IPS-18c (cell line): ENCODE data around the gene WNT7A.

Experiments
- H3K4me3 ChIP-seq: 2 replicates; pipeline ENCODE4 v1.7.0; 2013; ENCODE audit warnings: low read depth, mild to moderate bottlenecking, low read length, moderate library complexity; ENCODE audit not compliant: insufficient read depth
- H3K9me3 ChIP-seq: one replicate; pipeline ENCODE4 v1.6.1; 2013; ENCODE audit warnings: mild to moderate bottlenecking, low read length, moderate library complexity; ENCODE audit not compliant: control insufficient read depth, insufficient read depth

Gene WNT7A

DNA sequence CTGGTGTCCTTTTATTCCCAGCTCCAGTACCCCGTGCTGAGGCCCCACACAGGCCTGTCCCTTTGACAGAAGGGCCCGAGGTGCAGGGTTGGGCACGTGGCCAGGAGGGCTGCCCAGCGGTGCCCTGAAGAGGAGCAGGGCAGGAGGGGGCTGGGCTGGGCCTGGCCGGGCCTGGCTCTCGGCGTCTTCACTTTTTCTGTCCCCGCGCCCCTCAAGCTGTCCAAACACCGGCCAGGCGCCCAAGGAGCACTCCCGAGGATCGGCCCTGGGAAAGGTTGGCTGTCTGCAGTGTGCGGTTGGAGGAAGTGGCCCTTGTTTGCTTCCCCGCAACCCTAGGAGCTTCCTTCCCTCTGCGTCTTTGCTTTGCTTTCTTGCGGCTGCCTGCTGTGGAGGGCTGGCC lies 84.1 kb downstream of the WNT7A start:
- H3K9me3 ChIP-seq: no peaks in the 10 kb centered on the region

DNA sequence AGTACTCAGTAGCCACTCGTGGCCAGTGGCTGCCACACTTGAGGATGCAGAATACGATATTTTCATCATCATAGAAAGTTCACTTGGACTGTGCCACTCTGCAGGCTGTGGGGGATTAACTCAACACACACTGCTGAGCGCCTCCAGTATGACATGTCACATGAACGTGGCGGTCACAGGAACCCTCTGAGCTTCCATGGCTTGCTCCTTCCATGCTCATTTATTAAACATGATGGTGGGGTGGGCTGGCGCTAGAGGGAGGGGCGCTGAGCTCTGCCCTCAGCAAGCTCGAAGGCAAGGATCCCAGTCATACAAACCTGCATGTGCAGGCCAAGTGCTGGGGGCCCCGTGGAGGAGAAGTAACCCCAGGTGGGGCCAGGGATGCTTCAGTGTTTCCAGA lies 85.5 kb downstream of the WNT7A start:
- no peaks in the 10 kb centered on the region for H3K9me3 ChIP-seq
- no peak overlapping the region for H3K4me3 ChIP-seq

More for the DNA sequence above, 84.1 kb downstream of the WNT7A start:
- no peak overlapping the region for H3K4me3 ChIP-seq

DNA sequence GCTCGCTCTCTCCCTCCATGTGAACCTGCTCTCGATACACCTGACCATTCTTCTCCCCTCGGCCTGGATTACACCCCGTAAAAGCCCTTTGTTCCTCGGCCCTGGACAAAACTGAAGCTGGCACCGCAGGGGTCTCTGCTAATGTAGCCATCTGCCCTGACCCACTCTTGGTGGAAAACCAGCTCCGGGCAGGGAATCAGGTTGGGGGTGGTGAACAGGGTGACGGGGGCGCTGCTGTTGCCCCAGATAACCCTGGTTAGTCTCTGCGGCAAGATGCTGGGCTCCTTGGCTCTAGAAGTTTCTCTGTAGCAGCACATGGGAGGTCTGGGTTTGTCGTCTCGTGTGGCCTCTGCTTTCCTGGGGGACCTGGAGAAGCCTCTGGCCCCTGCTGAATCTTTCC lies 86.4 kb downstream of the WNT7A start:
- no peaks in the 10 kb centered on the region for H3K9me3 ChIP-seq

DNA sequence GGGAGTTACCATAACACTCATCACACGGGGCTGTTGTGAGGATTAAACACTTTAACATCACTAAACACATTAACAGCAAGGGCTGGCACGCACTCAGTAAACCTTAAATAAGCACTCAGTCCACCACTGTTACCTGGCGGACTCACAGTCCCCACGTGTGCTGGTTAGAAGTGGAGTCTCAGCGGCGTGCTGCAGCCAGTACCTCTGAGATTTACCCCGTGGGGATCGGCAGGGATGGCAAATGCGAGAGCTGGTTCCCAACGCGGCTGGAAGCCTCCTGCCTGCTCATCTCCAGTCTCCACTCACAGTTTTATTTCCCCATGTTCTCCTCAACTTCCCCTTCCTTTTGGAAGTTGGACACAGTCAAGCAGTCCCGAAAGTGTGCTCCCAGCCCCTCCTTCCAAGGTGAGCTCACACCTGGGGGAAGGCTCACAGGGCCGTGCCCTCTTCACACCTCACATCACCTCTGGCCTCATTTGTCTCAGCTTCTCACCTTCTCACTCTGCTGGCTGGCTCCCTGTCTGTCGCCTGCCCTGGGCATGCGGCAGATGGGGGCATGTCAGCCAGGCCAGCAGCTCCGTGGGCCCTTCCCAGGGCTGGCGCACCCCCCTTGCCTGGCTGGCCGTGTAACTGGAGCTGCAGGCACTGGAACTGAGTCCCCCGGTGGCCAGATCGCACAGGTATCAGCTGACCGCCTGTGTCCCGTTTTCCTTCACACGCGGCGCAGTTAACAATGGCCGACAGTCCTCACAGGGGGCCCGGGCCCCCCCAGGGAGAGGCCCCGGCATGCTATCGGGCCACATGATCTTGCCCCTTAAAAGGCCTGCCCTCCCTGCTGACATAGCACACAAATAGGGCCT lies 87.1 kb downstream of the WNT7A start:
- Histone ChIP-seq H3K9me3 (no peaks in the 10 kb centered on the region), H3K4me3 (no peak overlapping the region)

More for the DNA sequence above, 86.4 kb downstream of the WNT7A start:
- no peak overlapping the region for H3K4me3 ChIP-seq

DNA sequence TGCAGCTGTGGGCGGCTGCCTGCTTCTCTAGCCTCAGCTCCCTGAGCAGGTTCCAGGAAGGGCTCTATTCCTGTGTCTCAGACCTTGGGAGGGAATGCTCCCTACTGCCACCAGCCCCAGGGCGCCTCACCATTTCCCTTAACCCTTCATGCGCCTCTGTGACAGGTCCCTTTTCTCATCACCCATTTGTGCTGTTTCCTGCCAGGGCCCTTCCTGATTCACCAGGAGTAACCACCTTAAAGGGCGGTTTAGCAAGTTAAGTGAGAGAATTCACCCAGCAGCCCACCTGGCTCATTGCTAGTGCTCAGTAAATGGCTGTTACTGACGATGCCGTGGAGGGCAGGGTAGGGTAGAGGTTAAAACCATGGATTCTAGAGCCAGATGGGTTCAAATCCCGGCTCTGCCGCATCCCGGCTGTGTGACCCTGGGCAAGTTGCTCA lies 87.8 kb downstream of the WNT7A start:
- H3K4me3 ChIP-seq: no peak overlapping the region
- no peaks in the 10 kb centered on the region for H3K9me3 ChIP-seq

DNA sequence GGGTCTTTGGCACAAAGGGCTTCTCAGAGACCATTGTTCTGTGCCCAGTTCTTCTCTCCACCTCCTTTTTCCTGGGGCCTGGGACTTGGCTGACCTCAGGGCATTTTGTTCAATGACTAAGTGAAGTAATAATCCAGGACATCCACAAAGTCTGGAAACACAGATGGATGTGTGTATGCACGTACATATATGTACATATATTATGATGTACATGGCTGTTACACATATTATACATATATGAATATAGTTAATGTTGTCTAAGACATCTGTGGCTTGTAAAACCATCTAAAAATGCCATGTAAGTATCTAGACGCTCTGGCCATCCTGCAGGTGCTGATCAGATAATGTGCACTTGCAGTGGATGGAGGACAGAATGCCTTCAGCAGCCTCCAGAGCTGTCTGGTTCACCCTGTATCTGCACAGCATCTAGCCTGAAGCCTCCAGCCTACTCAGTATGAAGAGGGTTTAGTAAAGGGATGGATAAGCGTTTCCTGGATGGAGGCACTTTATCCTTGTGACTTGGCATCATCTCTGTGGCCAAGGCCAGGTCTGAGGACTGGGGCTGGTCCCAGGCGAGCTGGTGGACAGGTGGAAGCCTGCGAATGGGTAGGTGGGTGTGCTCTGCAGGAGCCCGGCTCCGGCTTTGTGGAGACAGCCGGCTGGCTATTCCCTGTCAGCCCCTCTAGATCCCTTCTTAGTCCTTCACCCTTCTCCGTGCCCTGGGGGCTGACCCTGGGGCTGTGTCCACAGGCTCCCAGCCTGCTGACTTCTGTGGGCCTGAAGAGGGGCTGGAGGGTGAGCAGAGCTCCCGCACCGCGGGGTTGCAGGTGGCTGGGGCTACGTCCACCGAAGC lies 88.4 kb downstream of the WNT7A start:
- Histone ChIP-seq H3K9me3 (no peaks in the 10 kb centered on the region), H3K4me3 (no peak overlapping the region)

DNA sequence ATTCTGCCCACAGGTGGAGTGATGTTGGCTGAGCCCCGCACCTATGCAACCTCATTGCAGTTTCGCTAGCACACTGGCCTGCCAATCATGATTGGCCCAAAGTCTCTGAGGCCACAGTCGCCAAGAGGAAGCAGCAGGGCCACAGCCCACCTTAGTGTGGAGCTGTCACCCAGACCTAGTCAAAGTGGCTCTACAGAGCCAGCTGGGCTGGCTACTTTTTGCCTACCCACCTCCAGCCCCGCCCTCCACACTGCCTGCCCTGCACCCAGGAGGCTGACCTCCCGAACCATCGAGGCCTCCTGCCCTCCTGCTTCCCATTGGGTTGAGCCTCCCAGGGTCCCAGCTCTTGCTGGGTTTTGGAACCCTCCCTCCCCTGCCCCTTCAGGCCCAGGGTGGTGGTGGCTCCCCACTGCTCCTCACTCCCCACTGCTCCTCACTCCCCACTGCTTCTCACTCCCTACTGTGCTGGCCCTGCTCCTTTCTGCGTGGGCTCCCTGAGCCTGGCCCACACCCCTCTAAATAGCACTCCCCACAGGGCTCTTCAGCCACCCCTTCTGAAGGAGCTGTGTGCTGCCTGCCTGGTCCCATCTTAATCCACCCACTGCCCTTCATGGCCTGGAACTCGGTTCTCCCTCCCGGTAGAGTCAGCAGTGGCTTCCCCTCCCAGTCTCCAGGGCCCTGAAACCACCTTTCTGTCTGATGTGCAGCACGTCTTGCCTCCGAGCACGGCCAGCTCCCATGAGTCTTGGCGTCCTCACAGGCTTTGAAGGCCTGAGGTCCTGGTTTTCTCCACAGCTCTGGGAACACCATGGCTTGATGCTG lies 89.3 kb downstream of the WNT7A start:
- no peaks in the 10 kb centered on the region for H3K9me3 ChIP-seq
- H3K4me3 ChIP-seq: no peak overlapping the region

DNA sequence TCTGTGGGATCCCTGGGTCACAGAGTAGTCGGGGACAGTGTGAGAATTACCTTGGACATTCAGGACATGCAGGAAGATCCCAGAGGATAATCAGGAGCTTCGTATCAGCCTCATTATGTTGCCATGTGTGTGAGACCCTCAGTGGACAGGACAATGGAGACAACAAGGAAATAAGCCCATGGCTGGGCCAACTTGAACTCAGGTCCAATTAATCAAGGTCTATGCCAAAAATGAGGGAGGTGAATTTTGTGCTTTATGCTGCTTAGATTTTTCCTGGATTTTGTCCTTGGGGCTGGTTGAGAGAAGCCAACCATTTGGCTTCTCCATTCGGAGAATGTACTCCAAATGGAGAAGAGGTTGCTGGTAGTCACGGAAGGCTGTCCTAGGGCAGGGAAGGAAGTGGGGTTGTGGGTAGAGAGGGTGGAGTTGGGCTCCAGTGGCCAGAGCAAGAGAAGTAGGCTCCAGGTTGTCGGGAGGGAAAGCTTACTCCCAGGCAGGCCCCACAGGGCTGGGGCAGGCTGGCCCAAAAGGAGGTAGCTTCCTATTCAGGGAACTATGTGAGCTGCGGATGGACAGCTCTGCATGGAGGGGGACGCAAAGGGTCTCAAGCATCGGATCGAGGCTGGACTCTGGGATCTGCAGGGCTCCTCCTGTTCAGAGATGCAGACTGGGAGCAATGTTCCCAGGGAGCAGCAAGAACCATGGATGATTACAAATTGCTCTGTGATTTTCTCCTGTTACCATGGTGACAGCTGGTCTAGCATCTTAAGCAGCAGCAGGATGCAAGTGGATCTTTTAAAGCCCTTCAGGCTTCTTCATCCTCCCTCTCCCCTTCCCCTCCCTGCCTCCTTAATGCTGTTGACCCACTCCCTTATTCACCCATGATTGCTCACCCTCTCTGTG lies 91.1 kb downstream of the WNT7A start:
- Histone ChIP-seq H3K4me3 (no peak overlapping the region), H3K9me3 (peaks cover 1% of the 10 kb centered on the region)

DNA sequence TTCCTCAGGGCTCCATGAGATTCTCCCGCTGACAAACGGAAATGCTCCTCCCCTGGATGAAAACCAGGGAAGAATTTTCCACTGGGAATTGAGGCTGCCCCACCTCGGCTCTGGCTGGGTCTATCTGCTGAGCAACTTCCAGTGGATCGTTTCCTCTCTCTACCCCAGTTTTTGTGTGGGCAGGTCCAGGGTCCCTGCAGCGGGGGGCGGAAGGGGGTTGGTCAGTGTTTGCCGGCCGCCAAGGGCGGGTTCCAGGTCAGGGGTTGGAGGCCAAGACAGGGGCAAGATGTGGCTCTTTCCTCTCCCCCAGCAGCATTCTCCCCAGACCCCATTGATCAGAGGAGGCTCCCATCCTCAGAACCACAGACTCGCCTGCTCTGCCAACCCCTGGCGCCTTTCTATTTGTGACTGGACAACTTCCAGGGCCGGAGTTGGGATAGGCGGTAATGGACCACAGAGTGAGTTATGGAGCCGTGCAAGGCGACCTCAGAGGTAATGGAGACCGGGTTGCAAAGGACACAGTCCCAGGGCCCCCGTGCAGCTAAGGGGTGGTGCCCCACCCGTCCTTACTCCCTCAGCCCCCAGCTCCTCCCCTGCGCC lies 92.2 kb downstream of the WNT7A start:
- no peak overlapping the region for H3K4me3 ChIP-seq
- H3K9me3 ChIP-seq: peaks cover 2% of the 10 kb centered on the region

DNA sequence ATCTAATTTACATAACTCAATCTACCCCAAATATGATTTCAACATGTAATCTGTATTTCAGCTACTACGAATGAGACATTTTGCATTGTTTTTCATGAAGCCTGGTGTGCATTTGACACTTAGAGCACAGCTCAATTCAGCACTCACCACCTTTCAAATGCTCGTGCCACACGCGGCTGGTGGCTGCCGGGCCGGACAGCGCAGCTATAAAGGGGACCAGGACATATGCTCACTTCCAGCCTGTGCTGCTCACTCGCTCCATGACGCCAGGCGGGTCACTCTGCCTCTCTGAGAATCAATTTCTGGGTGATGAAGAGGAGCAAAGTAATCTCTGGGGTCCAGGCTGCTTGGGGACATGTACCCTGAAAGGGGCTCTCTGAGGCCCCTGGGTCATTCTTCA lies 93.1 kb downstream of the WNT7A start:
- Histone ChIP-seq H3K9me3 (peaks cover 2% of the 10 kb centered on the region), H3K4me3 (no peak overlapping the region)

DNA sequence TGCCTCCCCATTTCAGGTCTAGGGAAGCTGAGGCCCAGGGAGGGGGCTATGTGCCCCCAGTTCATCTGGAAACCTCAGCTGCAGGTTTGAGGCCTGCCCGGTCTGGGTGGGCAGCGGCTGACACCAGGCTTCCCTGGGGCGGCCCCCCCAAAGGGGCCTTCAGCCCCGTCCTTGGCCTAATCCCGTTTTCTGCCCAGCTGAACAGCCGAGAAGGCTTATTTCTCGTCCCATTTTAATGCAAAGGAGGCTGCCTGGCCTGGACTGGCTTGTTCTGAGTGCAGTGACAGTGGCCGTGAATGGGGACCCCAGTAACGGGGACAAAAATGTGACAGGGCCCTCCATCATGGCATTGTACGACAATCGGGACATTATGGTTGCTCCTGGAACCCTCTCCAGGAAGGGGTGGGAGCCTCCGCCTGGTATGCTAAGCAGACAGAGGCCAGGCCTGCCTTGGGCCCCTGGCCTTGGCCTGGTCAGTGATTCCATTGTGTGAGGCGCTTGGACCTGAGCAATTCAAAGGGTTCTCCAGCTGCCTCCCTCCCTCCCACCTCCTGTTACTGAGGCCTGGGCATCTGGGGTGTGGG lies 93.9 kb downstream of the WNT7A start:
- Histone ChIP-seq H3K4me3 (no peak overlapping the region), H3K9me3 (peaks cover 2% of the 10 kb centered on the region)

DNA sequence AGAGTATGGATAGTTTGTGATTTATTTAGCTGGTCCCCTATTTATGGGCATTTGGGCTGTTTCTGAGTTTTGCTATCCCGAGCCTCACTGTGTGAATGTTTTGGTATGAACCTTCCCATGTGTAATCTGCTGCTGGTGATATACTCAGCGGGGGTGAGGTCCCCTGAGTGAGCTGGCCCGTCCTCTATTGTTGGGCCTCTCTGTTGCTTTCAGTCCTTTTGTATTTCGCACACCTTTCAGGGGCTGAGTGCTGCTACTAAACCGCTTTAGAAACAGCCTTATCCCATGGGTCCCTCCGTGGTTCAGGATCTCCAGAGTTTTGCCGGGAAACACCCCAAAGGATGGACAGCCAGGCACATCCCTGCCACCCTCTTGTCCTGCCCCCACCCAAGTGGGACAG lies 94.5 kb downstream of the WNT7A start:
- Histone ChIP-seq H3K4me3 (peak overlapping the region; percentile 28; the same call in 1 of the 2 replicates), H3K9me3 (peaks cover 2% of the 10 kb centered on the region)

DNA sequence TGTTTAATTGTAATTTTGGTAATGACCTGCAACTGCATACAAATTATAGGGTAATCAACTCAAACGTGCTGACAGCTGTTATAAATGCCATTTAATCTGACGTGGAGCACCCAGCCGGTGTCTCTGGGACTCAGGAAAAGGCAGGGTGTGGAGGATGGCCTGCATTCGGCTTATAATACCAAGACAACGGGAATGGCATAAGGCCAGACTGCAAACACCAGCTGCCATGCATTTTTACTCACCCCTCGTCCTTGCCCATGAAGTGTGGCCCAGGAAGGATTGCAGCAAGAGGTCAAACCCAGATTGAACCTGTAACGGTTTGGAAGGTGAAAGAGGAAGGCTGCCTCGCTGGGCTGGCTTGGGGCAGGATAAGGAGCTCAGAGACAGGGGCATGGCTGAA lies 96.4 kb downstream of the WNT7A start:
- Histone ChIP-seq H3K4me3 (no peak overlapping the region), H3K9me3 (peaks cover 2% of the 10 kb centered on the region)

DNA sequence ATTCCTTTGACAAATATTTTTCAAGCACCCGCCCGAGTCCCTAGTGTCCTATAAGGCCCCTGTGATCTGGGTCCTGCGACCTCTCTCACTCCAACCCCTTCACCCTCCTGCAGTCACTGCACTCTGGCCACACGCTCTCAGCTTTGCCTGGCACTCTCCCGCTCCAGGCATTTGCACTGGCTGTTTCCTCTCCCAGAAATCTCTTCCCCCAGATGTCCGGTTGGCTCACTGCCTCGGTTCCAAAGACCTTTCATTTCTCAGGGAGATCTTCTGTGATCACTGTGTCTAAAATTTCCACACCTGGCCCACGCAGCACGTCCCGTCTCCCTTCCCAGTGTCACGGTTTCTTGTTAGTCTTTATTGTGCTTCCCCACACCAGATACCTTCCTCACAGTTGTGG lies 97.4 kb downstream of the WNT7A start:
- peaks cover 2% of the 10 kb centered on the region for H3K9me3 ChIP-seq
- H3K4me3 ChIP-seq: no peak overlapping the region

DNA sequence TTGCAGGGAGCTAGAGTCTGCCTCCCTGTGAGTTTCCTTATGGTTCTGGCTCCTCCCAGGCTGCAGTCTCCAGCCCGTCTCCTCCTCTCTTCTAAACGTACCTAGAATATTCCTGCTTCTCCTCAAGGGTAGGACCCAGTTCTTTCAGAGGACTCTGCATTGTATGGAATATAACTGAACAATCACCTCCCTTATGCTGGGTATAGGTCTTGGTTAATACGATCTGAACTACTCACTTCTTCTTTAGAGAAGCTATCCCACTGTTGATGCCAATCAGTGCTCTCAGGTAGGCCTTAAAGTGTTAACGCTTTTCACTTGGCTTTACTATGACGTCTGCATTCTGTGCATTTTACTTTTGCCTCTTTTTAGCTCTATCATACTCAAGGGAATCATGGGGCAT lies 98.5 kb downstream of the WNT7A start:
- Histone ChIP-seq H3K4me3 (no peak overlapping the region), H3K9me3 (peaks cover 2% of the 10 kb centered on the region)
